IMR-90 (cell line): ENCODE measurements around the gene OR52E5. TPM values are rescaled to one million over a fixed set of nuclear protein-coding genes. Genes with fewer than 3 reads are reported as not detected.

ENCODE experiments used
- ATAC-seq: fragments of 200-7000 bp; cut with Tn5 transposase; 2 replicates; pipeline ENCODE4 v1.9.1; 2020; ENCODE audit warnings: low read depth, mild to moderate bottlenecking, moderate library complexity
- BruUV-seq: library from RNA; stranded (reverse); fragments of 400-500 nt; replicated peaks from 2 replicates; lab custom pipeline; 2021; lab: Mats Ljungman, UMichigan
- CTCF ChIA-PET: fragments of 300-600 bp; formaldehyde crosslinking; extraction: SDS; loops from one replicate; lab custom pipeline; 2021; ENCODE audit warnings: antibody characterized with exemption; lab: Yijun Ruan, JAX
- POLR2A ChIA-PET: fragments of 300-600 bp; sonication (Branson Sonifier 250); formaldehyde crosslinking; loops from one replicate; lab custom pipeline; 2022; ENCODE audit warnings: antibody characterized with exemption; ENCODE audit not compliant: unreplicated experiment; lab: Charles Lee
- DNase-seq: peaks from one replicate; pipeline ENCODE4 v3.0.0; 2013
- H2AFZ ChIP-seq: replicated peaks from 2 replicates; pipeline ENCODE3; 2013; ENCODE audit warnings: low read length, mild to moderate bottlenecking; ENCODE audit not compliant: poor library complexity
- H2AK5ac ChIP-seq: 2 replicates; pipeline ENCODE4 v1.6.1; 2013; ENCODE audit warnings: low read depth, low read length, inconsistent platforms
- H2AK9ac ChIP-seq: replicated peaks from 2 replicates; pipeline ENCODE3; 2013; ENCODE audit warnings: mild to moderate bottlenecking, low read depth, low read length, moderate library complexity; ENCODE audit not compliant: poor library complexity
- H2BK120ac ChIP-seq: 2 replicates; pipeline ENCODE4 v1.6.1; 2013; ENCODE audit warnings: low read depth, low read length, inconsistent platforms
- H2BK15ac ChIP-seq: 3 replicates; pipeline ENCODE4 v1.6.1; 2013; ENCODE audit warnings: low read depth, low read length, inconsistent platforms
- H2BK20ac ChIP-seq: 2 replicates; pipeline ENCODE4 v1.6.1; 2013; ENCODE audit warnings: low read depth, mild to moderate bottlenecking, inconsistent platforms, low read length, moderate library complexity
- H2BK5ac ChIP-seq: 2 replicates; pipeline ENCODE4 v1.6.1; 2013; ENCODE audit warnings: mild to moderate bottlenecking, low read depth, low read length, inconsistent platforms; ENCODE audit not compliant: poor library complexity, severe bottlenecking
- H3K14ac ChIP-seq: replicated peaks from 2 replicates; pipeline ENCODE4 v1.6.1; 2013; ENCODE audit warnings: low read depth, low read length, inconsistent platforms
- H3K18ac ChIP-seq: 2 replicates; pipeline ENCODE4 v1.6.1; 2013; ENCODE audit warnings: low read depth, low read length, control low read depth
- H3K23ac ChIP-seq: 2 replicates; pipeline ENCODE4 v1.6.1; 2013; ENCODE audit warnings: low read depth, low read length, inconsistent platforms
- H3K27ac ChIP-seq: 2 replicates; pipeline ENCODE4 v1.5.1; 2013; ENCODE audit warnings: mild to moderate bottlenecking, control low read depth, low read length; ENCODE audit not compliant: insufficient read depth
- H3K27me3 ChIP-seq: 2 replicates; pipeline ENCODE4 v1.6.1; 2013; ENCODE audit warnings: low read length; ENCODE audit not compliant: control insufficient read depth, insufficient read depth
- H3K36me3 ChIP-seq: 2 replicates; pipeline ENCODE4 v1.6.1; 2013; ENCODE audit warnings: low read length, mixed read lengths; ENCODE audit not compliant: control insufficient read depth, insufficient read depth
- H3K4ac ChIP-seq: 2 replicates; pipeline ENCODE4 v1.6.1; 2013; ENCODE audit warnings: low read depth, low read length, inconsistent platforms
- H3K4me1 ChIP-seq: 2 replicates; pipeline ENCODE4 v1.6.1; 2013; ENCODE audit warnings: low read length, mixed read lengths; ENCODE audit not compliant: control insufficient read depth, insufficient read depth
- H3K4me2 ChIP-seq: 2 replicates; pipeline ENCODE4 v1.6.1; 2013; ENCODE audit warnings: low read depth, mild to moderate bottlenecking, control low read depth, low read length, moderate library complexity
- H3K4me3 ChIP-seq: 2 replicates; pipeline ENCODE4 v1.5.1; 2013; ENCODE audit warnings: low read depth, mild to moderate bottlenecking, control low read depth, low read length, moderate library complexity; ENCODE audit not compliant: insufficient read depth
- H3K56ac ChIP-seq: 2 replicates; pipeline ENCODE4 v1.6.1; 2013; ENCODE audit warnings: low read length, inconsistent platforms; ENCODE audit not compliant: insufficient read depth; ENCODE audit errors: extremely low read depth
- H3K79me1 ChIP-seq, 2 experiments: 2 replicates each; pipeline ENCODE4 v1.6.1; 2013; ENCODE audit warnings: low read length in 2 of 2, inconsistent platforms in 1 of 2, low read depth in 1 of 2
- H3K9ac ChIP-seq: 2 replicates; pipeline ENCODE4 v1.6.1; 2013; ENCODE audit warnings: low read depth, low read length, control low read depth
- H3K9me1 ChIP-seq: 2 replicates; pipeline ENCODE4 v1.6.1; 2013; ENCODE audit warnings: low read length, inconsistent platforms; ENCODE audit not compliant: insufficient read depth
- H3K9me3 ChIP-seq: 2 replicates; pipeline ENCODE4 v1.6.1; 2013; ENCODE audit warnings: low read length; ENCODE audit not compliant: control insufficient read depth, insufficient read depth
- H4K20me1 ChIP-seq: 2 replicates; pipeline ENCODE4 v1.6.1; 2013; ENCODE audit warnings: low read length, inconsistent platforms; ENCODE audit not compliant: insufficient read depth
- H4K5ac ChIP-seq: 2 replicates; pipeline ENCODE4 v1.6.1; 2013; ENCODE audit warnings: mild to moderate bottlenecking, low read depth, low read length, control low read depth
- H4K8ac ChIP-seq, 2 experiments: 2 replicates each; pipeline ENCODE4 v1.6.1; 2013; ENCODE audit warnings: low read depth in 2 of 2, low read length in 2 of 2, control low read depth in 1 of 2, inconsistent platforms in 1 of 2
- H4K91ac ChIP-seq: 2 replicates; pipeline ENCODE4 v1.6.1; 2013; ENCODE audit warnings: low read depth, low read length, inconsistent platforms; ENCODE audit not compliant: insufficient read depth
- CEBPB ChIP-seq: IDR thresholded peaks from 2 replicates; pipeline ENCODE4 v1.6.1; 2012; ENCODE audit warnings: low read depth, low read length, improper control_type of control experiment
- CHD1 ChIP-seq: IDR thresholded peaks from 2 replicates; pipeline ENCODE4 v1.6.1; 2012; ENCODE audit warnings: low read depth, low read length, improper control_type of control experiment
- ELK1 ChIP-seq: fragments of 150-350 bp; IDR thresholded peaks from 2 replicates; pipeline ENCODE4 v1.6.1; 2016; ENCODE audit warnings: low read depth, mild to moderate bottlenecking, low read length, moderate library complexity, borderline replicate concordance
- FOS ChIP-seq: fragments of 150-350 bp; IDR thresholded peaks from 2 replicates; pipeline ENCODE4 v1.6.1; 2016; ENCODE audit warnings: low read depth, low read length
- MAZ ChIP-seq: IDR thresholded peaks from 2 replicates; pipeline ENCODE4 v1.6.1; 2012; ENCODE audit warnings: low read depth, mild to moderate bottlenecking, low read length, improper control_type of control experiment, moderate library complexity, borderline replicate concordance
- MXI1 ChIP-seq: IDR thresholded peaks from 2 replicates; pipeline ENCODE4 v1.6.1; 2012; ENCODE audit warnings: low read depth, mild to moderate bottlenecking, low read length, moderate library complexity, borderline replicate concordance
- NFE2L2 ChIP-seq: fragments of 150-350 bp; IDR thresholded peaks from 2 replicates; pipeline ENCODE4 v1.6.1; 2016; ENCODE audit warnings: low read depth, mild to moderate bottlenecking, low read length
- POLR2A ChIP-seq: IDR thresholded peaks from 2 replicates; pipeline ENCODE4 v1.6.1; 2012; ENCODE audit warnings: mild to moderate bottlenecking, low read depth, low read length
- RFX5 ChIP-seq: IDR thresholded peaks from 2 replicates; pipeline ENCODE4 v1.8.0; 2012; ENCODE audit warnings: low read depth, mild to moderate bottlenecking, low read length, moderate library complexity
- SMC3 ChIP-seq: fragments of 150-350 bp; IDR thresholded peaks from 2 replicates; pipeline ENCODE4 v1.6.1; 2016; ENCODE audit warnings: low read depth, mild to moderate bottlenecking, antibody characterized with exemption, low read length, moderate library complexity
- USF2 ChIP-seq: fragments of 150-350 bp; IDR thresholded peaks from 2 replicates; pipeline ENCODE4 v1.6.1; 2017; ENCODE audit warnings: mild to moderate bottlenecking, antibody characterized with exemption, low read length, low read depth
- WGBS, 2 experiments: methylation state at CpG; one replicate each; pipeline versions ENCODE4 v1.1.5 to v1.1.7; 2013; ENCODE audit warnings: missing lambda C conversion rate in 2 of 2; ENCODE audit not compliant: insufficient read length in 1 of 2; ENCODE audit errors: extremely low coverage in 2 of 2; 5-methylcytosine and 5-hydroxymethylcytosine counted together
- dilution Hi-C: fragments of 300-500 bp; cut with HindIII; formaldehyde crosslinking; loops from one replicate; pipeline ENCODE4 v1.14.3; 2018; ENCODE audit warnings: low sequenced_read_pairs; ENCODE audit not compliant: unreplicated experiment
- in situ Hi-C: fragments of 300-500 bp; cut with MboI; formaldehyde crosslinking; loops from 3 replicates; pipeline ENCODE4 v1.14.3; 2019; ENCODE audit warnings: low sequenced_read_pairs, inconsistent platforms, mixed read lengths
- intact Hi-C: fragments of 100-400 bp; cut with micrococcal nuclease; formaldehyde crosslinking; loops from 2 replicates; pipeline ENCODE4 v1.10.0; 2022
- polyA plus RNA-seq, 3 experiments: library from polyadenylated mRNA; depleted of rRNA; stranded (reverse); fragments of >200 nt; gene quantifications; 2 replicates each; pipeline ENCODE4 v1.2.3, GENCODE V29; 2012; ENCODE audit warnings: low replicate concordance in 1 of 3
- total RNA-seq: library from RNA; depleted of rRNA; stranded (reverse); fragments of >200 nt; gene quantifications from 2 replicates; pipeline ENCODE4 v1.2.3, GENCODE V29; 2012

OR52E5 gene
- total and polyA plus RNA-seq, 2 of the 4 experiments (the other 2 are of a cell fraction) = not detected

DNA sequence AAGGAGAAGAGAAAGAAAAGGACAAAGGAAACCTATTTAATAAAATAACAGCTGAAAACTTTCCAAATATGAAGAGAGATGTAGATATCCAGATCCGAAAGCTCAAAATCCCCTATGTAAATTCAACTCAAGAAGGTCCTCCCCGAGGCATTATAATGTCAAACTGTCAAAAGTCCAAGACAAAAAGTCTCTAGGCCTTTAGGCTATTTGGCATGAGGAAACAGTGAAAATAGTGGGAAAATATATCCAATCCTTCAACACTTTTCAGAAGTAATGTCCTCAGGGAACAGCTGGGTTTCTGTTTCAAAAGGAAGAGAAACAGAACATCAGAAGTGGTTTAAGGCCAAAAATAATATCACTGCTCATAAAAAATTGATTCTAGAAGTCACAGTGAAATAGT, 14.4 kb upstream of the OR52E5 start:
- dilution Hi-C loops = no loop called here

More for the DNA sequence above, 14.4 kb upstream of the OR52E5 start:
- H3K9me1 ChIP-seq = no peaks in the 10 kb centered on the region
- ChIA-PET CTCF (interaction anchor here (0.6 kb wide), 1 partner anchor 57 kb away, joined by 3 read pairs; no protein-coding TSS in a partner anchor), POLR2A (no interaction called here)
- H3K4ac ChIP-seq = no peak overlapping the region
- in situ Hi-C loops (no loop called here), intact Hi-C loops (no loop called here)
- H2AK5ac ChIP-seq = no peak overlapping the region
- no peak overlapping the region for H2AFZ ChIP-seq
- no peak overlapping the region for H3K9ac ChIP-seq
- no peak for ATAC-seq
- DNase-seq = no peak
- TF ChIP-seq SMC3 (no peak), CHD1 (no peak), FOS (no peak), RFX5 (no peak), NFE2L2 (no peak), POLR2A (no peak), CEBPB (no peak), ELK1 (no peak), MXI1 (no peak), USF2 (no peak), MAZ (no peak)
- no peaks in the 10 kb centered on the region for H3K27me3 ChIP-seq
- H3K18ac ChIP-seq = no peak overlapping the region
- H3K14ac ChIP-seq = no peak overlapping the region
- no peaks in the 10 kb centered on the region for H4K20me1 ChIP-seq
- H2BK20ac ChIP-seq = no peak overlapping the region
- no peak overlapping the region for H2AK9ac ChIP-seq
- no peak overlapping the region for H2BK5ac ChIP-seq
- BruUV-seq = no TSS peak
- no peak overlapping the region for H2BK120ac ChIP-seq
- no peaks in the 10 kb centered on the region for H3K4me1 ChIP-seq
- no peaks in the 10 kb centered on the region for H3K9me3 ChIP-seq
- no peak overlapping the region for H3K27ac ChIP-seq
- WGBS, 2 experiments = no CpG with 5 or more reads among the region's 2 CpGs
- no peak overlapping the region for H3K56ac ChIP-seq
- H3K4me3 ChIP-seq = no peak overlapping the region
- H3K4me2 ChIP-seq = no peak overlapping the region
- no peak overlapping the region for H4K5ac ChIP-seq
- H3K79me1 ChIP-seq = no peaks in the 10 kb centered on the region
- no peak overlapping the region for H4K91ac ChIP-seq
- H2BK15ac ChIP-seq = no peak overlapping the region
- H3K36me3 ChIP-seq = no peaks in the 10 kb centered on the region
- no peak overlapping the region for H3K23ac ChIP-seq
- H4K8ac ChIP-seq = no peak overlapping the region
